DND-41 (cell line): ENCODE measurements around the gene TMEM119.
"Not testable (repeated sequence)": the region's sequence is repeated elsewhere in the genome, so short reads cannot be mapped to it uniquely, and the experiment has no call there.

Experiments
- ATAC-seq: fragments of 200-7000 bp; cut with Tn5 transposase; 3 replicates; pipeline ENCODE4 v1.9.1; 2021; ENCODE audit warnings: low read depth; ENCODE audit not compliant: insufficient read depth
- DNase-seq: peaks from one replicate; pipeline ENCODE4 v3.0.0-alpha.2; 2020
- H2AFZ ChIP-seq: 2 replicates; pipeline ENCODE4 v1.6.0; 2012; ENCODE audit warnings: low read depth, low read length
- H3K27ac ChIP-seq: 2 replicates; pipeline ENCODE4 v1.5.1; 2012; ENCODE audit warnings: low read length, inconsistent platforms
- H3K27me3 ChIP-seq: fragments of 200-600 bp; sonication (generic); 2 replicates; pipeline ENCODE4 v1.6.0; 2012; ENCODE audit warnings: low read length, mild to moderate bottlenecking, inconsistent platforms; ENCODE audit not compliant: insufficient read depth, poor library complexity
- H3K36me3 ChIP-seq: 2 replicates; pipeline ENCODE4 v1.5.1; 2012; ENCODE audit warnings: low read length, inconsistent platforms; ENCODE audit not compliant: insufficient read depth
- H3K4me1 ChIP-seq: 2 replicates; pipeline ENCODE4 v1.5.1; 2012; ENCODE audit warnings: mild to moderate bottlenecking, low read length; ENCODE audit not compliant: insufficient read depth
- H3K4me2 ChIP-seq: 2 replicates; pipeline ENCODE4 v1.6.0; 2012; ENCODE audit warnings: mild to moderate bottlenecking, moderate library complexity, low read length, inconsistent platforms; ENCODE audit not compliant: insufficient read depth
- H3K4me3 ChIP-seq, 2 experiments: fragments of 200-600 bp in 1 of 2; shearing (Covaris generic) in 1 of 2; 2 replicates each; pipeline ENCODE4 v1.5.1; 2012 to 2016; ENCODE audit warnings: inconsistent platforms in 2 of 2, low read length in 2 of 2, mild to moderate bottlenecking in 2 of 2, low read depth in 1 of 2, moderate library complexity in 1 of 2
- H3K79me2 ChIP-seq: 2 replicates; pipeline ENCODE4 v1.6.0; 2012; ENCODE audit warnings: low read length, inconsistent platforms; ENCODE audit not compliant: insufficient read depth
- H3K9ac ChIP-seq: 2 replicates; pipeline ENCODE4 v1.6.0; 2012; ENCODE audit warnings: low read depth, mild to moderate bottlenecking, inconsistent platforms, low read length, moderate library complexity
- H3K9me3 ChIP-seq: 2 replicates; pipeline ENCODE4 v1.5.1; 2012; ENCODE audit warnings: low read length, moderate library complexity, mild to moderate bottlenecking, inconsistent platforms; ENCODE audit not compliant: insufficient read depth, severe bottlenecking
- H4K20me1 ChIP-seq: 2 replicates; pipeline ENCODE4 v1.6.0; 2012; ENCODE audit warnings: low read length; ENCODE audit not compliant: insufficient read depth
- EZH2 ChIP-seq: IDR thresholded peaks from 3 replicates; pipeline ENCODE4 v1.6.1; 2012; ENCODE audit warnings: borderline replicate concordance, low read depth, mild to moderate bottlenecking, moderate library complexity, low read length, inconsistent platforms; ENCODE audit not compliant: severe bottlenecking
- TF ChIP-seq, protein P1 (sequence below): IDR thresholded peaks from 2 replicates; pipeline ENCODE4 v1.5.1; 2012; ENCODE audit warnings: borderline replicate concordance, low read length, moderate library complexity, mild to moderate bottlenecking; ENCODE audit not compliant: poor library complexity, severe bottlenecking; ENCODE audit errors: extremely low read depth

TMEM119 gene

DNA sequence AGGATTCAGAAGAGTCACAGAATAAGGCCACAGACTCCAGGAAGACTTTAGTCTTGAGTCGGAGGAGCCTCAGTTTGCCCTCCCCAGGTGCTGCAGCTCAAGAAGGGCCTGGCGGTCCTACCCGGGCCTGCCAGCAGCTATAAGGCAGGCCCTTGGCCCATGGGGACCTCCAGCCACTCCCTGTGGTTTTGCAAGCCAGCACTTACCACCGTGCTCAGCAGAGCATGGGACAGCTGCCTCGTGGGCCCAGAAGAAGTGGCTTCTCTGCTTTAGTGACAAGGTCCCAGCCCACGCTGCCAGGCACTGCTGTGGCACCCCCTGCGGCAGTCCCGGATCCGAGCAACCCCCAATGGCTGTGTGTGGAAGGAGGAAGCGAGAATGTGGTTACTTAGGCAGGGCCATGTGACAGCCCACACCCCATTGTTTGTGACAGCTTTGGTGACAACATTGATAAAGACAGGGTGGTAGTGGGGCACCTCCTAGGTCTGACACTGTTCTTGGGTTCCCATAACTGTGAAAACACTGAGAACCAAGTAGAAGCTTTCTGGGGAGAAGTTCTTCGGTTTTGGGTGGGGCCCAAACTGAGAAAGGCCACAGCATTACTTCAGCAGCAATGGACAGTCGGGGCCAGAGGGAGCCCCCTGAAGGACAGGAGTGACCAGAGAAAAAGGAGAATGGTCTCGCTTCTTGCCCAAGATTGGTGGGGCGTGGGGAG lies 35.8 kb upstream of the TMEM119 start, which contains the start of gene SELPLG:
TSS of gene SELPLG (minus strand) at position 361 of the 715 bp plus-strand sequence. CDS start 9,587 bp downstream, outside the sequence.
- no peak for TF ChIP-seq EZH2
- TF ChIP-seq, protein P1, sequence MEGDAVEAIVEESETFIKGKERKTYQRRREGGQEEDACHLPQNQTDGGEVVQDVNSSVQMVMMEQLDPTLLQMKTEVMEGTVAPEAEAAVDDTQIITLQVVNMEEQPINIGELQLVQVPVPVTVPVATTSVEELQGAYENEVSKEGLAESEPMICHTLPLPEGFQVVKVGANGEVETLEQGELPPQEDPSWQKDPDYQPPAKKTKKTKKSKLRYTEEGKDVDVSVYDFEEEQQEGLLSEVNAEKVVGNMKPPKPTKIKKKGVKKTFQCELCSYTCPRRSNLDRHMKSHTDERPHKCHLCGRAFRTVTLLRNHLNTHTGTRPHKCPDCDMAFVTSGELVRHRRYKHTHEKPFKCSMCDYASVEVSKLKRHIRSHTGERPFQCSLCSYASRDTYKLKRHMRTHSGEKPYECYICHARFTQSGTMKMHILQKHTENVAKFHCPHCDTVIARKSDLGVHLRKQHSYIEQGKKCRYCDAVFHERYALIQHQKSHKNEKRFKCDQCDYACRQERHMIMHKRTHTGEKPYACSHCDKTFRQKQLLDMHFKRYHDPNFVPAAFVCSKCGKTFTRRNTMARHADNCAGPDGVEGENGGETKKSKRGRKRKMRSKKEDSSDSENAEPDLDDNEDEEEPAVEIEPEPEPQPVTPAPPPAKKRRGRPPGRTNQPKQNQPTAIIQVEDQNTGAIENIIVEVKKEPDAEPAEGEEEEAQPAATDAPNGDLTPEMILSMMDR: peak; percentile 62
- Histone ChIP-seq H3K79me2 (peaks cover 56% of the 10 kb centered on the region), H2AFZ (peak within 1 kb of the TSS; percentile 48), H4K20me1 (no peaks in the 10 kb centered on the region), H3K36me3 (peaks cover 4% of the 10 kb centered on the region; the same call in 1 of the 2 replicates), H3K9ac (peak within 1 kb of the TSS; percentile 86), H3K4me2 (peak within 1 kb of the TSS; percentile 78), H3K27ac (peak within 1 kb of the TSS; percentile 95), H3K27me3 (no peaks in the 10 kb centered on the region), H3K4me3 (peak within 1 kb of the TSS; percentile 18 to 59), H3K4me1 (peaks cover 100% of the 10 kb centered on the region), H3K9me3 (no peaks in the 10 kb centered on the region)
- DNase-seq: peak; percentile 90
- peak; percentile 58 for ATAC-seq

DNA sequence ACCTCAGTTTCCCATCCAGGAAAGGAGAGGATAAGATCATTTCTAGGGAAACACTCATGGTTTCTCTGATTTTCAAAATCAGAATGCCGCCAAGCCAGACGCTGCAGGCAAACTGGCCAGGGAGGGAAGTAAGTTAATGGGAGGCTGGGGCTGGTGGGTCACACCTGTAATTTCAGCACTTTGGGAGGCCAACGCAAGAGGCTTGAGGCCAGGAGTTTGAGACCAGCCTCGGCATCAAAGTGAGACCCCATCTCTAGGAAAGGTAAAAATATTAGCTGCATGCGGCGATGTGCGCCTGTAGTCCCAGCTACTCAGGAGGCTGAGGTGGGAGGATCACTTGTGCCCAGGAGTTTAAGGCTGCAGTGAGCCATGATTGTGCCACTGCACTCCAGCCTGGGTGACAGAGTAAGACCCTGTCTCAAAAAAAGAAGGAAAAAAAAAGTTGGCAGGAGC lies 35.2 kb upstream of the TMEM119 start:
- Histone ChIP-seq H3K79me2 (peaks cover 62% of the 10 kb centered on the region), H3K4me1 (peaks cover 100% of the 10 kb centered on the region)
- ATAC-seq: no peak

DNA sequence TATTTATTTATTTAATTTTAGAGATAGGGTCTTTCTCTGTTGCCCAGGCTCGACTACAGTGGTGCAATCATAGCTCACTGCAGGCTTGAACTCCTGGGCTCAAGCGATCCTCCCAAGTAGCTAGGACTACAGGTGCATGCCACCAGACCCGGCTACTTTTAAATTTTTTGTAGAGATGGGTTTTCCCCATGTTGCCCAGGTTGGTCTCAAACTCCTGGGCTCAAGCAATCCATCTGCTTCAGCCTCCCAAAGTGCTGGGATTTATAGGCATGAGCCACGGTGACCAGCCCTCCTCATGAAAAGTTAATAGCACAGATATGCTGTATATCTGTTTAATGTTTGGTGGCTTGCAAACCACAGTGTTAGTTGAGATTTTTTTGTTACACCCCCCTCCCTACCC lies 33.4 kb upstream of the TMEM119 start:
- not testable (repeated sequence) for ATAC-seq, H3K9me3 ChIP-seq, DNase-seq, H2AFZ ChIP-seq, H3K27me3 ChIP-seq, H4K20me1 ChIP-seq
- Histone ChIP-seq H3K9ac (peak overlapping the region; percentile 86), H3K79me2 (peaks cover 78% of the 10 kb centered on the region), H3K36me3 (peaks cover 13% of the 10 kb centered on the region; the same call in 1 of the 2 replicates), H3K4me3 (peak overlapping the region in 1 of 2 experiments; percentile 59; a peak in 2 of 4 replicates), H3K4me2 (peak overlapping the region; percentile 78), H3K4me1 (peaks cover 94% of the 10 kb centered on the region), H3K27ac (peak overlapping the region; percentile 95)

More for the DNA sequence above, 35.2 kb upstream of the TMEM119 start:
- H3K9me3 ChIP-seq: no peaks in the 10 kb centered on the region
- H3K4me3 ChIP-seq: peak overlapping the region; percentile 18 to 59
- TF ChIP-seq EZH2: no peak
- TF ChIP-seq, protein P1: no peak
- H3K27me3 ChIP-seq: no peaks in the 10 kb centered on the region
- 0 out of 2 replicates have a peak overlapping the region, but pooled peaks have one; percentile 32 for H2AFZ ChIP-seq
- peak overlapping the region; percentile 78 for H3K4me2 ChIP-seq
- no peaks in the 10 kb centered on the region for H4K20me1 ChIP-seq
- no peak for DNase-seq
- H3K36me3 ChIP-seq: peaks cover 4% of the 10 kb centered on the region; the same call in 1 of the 2 replicates
- H3K9ac ChIP-seq: peak overlapping the region; percentile 86
- H3K27ac ChIP-seq: peak overlapping the region; percentile 95
